HFF-Myc (cell line): ENCODE measurements around the gene HEPACAM2.

ENCODE experiments used
- DNase-seq: peaks from one replicate; pipeline ENCODE4 v3.0.0-alpha.2; 2011; ENCODE audit warnings: low read depth; ENCODE audit errors: extremely low read depth
- H3K4me3 ChIP-seq: replicated peaks from 2 replicates; pipeline ENCODE4 v1.5.1; 2011; ENCODE audit warnings: low read depth, mild to moderate bottlenecking, control low read depth, low read length
- TF ChIP-seq, protein P1 (sequence below): IDR thresholded peaks from 2 replicates; pipeline ENCODE4 v1.5.1; 2012; ENCODE audit warnings: mild to moderate bottlenecking, low read depth, low read length, control low read depth; ENCODE audit errors: missing control alignments

Gene HEPACAM2

DNA sequence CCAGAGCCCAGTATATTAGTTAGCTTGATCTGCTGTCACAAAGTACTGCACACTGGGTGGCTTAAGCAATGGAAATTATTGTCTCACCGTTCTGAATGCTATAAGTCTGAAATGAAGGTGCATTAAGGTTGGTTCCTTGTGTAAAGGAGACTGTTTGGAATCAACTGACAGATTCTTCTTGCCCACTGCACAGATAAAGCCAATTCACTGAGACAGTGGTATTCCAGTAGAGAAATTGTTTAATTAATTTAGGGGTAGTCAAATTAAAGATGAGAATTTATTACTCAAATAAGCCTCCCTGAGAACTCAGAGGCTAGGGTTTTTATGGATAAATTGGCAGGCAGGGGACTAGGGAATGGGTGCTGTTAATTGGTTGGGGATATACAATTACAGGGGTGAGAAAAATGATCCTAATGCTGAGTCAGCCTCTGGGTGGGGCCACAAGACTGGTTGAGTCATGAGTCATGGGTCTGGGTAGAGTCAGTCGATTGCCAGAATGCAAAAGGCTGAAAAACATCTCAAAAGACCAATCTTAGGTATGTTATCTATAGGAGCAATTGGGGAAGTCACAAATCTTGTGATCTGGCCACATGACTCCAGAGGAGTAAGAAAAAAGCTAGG, 54.6 kb downstream of the HEPACAM2 start:
- no peak for DNase-seq
- H3K4me3 ChIP-seq = no peak overlapping the region
- TF ChIP-seq, protein P1, sequence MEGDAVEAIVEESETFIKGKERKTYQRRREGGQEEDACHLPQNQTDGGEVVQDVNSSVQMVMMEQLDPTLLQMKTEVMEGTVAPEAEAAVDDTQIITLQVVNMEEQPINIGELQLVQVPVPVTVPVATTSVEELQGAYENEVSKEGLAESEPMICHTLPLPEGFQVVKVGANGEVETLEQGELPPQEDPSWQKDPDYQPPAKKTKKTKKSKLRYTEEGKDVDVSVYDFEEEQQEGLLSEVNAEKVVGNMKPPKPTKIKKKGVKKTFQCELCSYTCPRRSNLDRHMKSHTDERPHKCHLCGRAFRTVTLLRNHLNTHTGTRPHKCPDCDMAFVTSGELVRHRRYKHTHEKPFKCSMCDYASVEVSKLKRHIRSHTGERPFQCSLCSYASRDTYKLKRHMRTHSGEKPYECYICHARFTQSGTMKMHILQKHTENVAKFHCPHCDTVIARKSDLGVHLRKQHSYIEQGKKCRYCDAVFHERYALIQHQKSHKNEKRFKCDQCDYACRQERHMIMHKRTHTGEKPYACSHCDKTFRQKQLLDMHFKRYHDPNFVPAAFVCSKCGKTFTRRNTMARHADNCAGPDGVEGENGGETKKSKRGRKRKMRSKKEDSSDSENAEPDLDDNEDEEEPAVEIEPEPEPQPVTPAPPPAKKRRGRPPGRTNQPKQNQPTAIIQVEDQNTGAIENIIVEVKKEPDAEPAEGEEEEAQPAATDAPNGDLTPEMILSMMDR = no peak

DNA sequence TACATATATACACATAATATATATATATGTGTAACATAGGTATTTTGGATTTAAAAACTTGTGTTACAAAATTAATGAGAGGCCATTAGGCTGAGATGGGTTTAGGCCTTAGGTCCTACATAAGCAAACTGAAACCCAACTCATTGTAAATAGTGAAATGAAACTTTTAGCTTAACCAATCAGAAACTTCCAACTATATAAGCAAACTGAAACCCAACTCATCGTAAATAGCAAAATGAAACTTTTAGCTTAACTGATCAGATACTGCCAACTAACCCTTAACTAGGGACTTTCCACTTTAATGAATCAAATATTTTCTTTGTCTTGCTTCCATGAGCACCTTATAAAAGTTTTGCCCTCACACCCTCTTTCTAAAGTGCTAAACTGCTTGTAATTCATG, 60.8 kb downstream of the HEPACAM2 start:
- TF ChIP-seq, protein P1 = no peak
- DNase-seq = no peak

DNA sequence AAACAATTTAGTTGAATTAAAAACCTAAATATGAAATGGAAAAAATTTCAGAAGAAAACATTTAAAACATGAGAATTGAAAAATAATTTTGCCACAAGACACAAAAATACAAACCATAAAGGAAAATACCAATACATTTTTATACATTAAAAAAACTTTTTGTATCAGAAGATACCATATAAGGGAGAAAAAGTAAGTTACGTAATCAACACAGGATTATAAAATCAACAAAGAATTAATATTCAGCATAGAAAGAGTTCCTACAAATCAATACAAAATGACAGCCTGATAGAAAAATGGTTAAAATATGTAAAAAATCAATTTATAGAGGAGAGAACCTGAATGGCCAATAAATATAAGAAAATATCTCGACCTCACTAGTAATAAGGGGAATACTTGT, 61.5 kb downstream of the HEPACAM2 start:
- DNase-seq = no peak
- TF ChIP-seq, protein P1 = no peak

More for the DNA sequence above, 60.8 kb downstream of the HEPACAM2 start:
- no peak overlapping the region for H3K4me3 ChIP-seq

DNA sequence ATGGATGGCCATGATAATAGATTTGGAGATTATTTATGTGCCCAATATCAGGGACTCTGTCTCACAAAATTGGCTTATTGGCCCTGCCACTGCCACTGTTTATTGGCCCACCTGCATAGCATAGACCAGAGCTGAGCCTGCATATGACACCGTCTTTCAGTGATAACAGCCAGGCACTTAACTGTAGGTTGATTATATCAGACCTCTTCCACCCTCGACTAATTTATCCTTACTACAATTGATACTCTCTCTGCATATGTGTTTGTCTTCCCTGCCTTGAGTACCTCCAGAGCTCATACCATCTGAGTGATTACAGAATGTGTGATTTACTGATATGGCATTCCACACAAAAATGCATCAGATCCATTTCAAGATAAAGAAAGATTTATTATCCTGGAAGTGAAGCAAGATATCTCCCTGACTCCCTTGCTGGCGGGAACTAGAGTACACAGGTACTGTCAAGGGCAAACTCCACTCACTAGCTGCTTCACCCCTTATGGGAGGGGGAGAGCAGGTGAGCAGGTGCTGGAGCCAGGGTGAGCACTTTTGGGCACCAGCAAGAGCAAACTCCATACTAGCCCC, 65.0 kb downstream of the HEPACAM2 start:
- no peak overlapping the region for H3K4me3 ChIP-seq
- TF ChIP-seq, protein P1 = no peak
- no peak for DNase-seq

More for the DNA sequence above, 61.5 kb downstream of the HEPACAM2 start:
- H3K4me3 ChIP-seq = no peak overlapping the region

DNA sequence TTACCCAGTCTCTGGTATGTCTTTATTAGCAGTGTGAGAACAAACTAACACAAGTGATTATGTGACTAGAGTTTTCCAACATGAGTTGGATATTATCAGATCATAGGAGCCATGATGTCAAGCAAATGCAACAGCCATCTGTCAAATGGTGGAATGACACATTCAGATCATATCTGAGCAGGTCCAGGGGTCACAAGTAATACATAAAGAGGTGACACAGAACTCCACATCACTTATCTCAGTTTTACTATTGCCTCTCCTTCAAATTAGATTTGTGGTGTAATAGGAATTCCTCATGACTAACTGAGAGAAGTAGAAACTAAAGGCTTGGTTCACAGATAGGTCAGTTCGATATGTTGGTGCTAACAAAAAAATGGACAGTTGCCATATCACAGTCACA, 65.9 kb downstream of the HEPACAM2 start:
- DNase-seq = no peak
- H3K4me3 ChIP-seq = no peak overlapping the region
- TF ChIP-seq, protein P1 = no peak

DNA sequence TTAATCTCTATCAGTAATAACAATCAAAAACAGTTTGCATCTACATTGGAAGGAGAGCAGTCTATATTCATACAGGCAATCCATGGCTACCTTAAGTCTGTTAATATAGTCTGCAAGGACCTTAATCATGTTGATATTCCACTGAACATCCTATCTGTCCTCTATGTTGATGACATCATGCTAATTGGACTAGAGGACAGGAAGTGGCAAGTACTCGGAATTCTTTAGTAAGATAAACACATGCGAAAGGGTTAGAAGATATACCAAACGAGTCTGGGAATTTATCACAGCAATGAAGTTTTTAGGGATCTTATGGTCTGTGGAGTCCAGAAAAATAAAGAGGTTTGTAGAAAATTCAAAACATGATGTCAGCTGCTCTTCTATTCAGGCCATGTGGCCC, 66.8 kb downstream of the HEPACAM2 start:
- H3K4me3 ChIP-seq = no peak overlapping the region
- DNase-seq = no peak
- TF ChIP-seq, protein P1 = no peak

DNA sequence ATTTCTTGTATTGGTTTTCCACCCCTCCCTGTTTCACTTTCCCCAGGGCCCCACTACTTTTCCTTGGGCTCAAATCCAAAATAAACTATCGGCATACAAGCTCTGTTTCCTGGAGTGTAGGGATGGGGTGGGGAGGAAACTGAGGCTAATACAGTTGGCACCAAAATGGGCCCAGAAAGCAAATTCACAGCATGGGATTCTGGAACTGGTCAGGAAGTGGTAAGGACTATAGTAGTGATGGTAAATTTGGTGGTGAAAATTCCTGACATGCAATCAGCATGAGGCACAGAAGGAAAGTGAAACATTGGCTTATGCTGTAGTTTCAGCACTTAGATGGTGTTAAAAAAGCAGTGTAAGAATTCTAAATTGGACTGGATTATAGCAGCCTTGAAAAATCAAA, 69.4 kb downstream of the HEPACAM2 start:
- H3K4me3 ChIP-seq = no peak overlapping the region
- DNase-seq = no peak
- TF ChIP-seq, protein P1 = no peak
